H1 (cell line): ENCODE results near the gene RRBP1. TPM values are rescaled to one million over a fixed set of nuclear protein-coding genes. Genes with fewer than 3 reads are reported as not detected.

Experiments
- CTCF ChIA-PET: fragments of 300-600 bp; sonication (Branson Sonifier 250); formaldehyde crosslinking; loops from one replicate; lab custom pipeline; 2021; ENCODE audit not compliant: partially characterized antibody; lab: Charles Lee
- POLR2A ChIA-PET: fragments of 300-600 bp; sonication (Branson Sonifier 250); formaldehyde crosslinking; loops from one replicate; lab custom pipeline; 2021; ENCODE audit warnings: inconsistent platforms; ENCODE audit not compliant: partially characterized antibody; lab: Charles Lee
- DNase-seq, 2 experiments: peaks; one replicate each; pipeline versions ENCODE4 v3.0.0 to v3.0.0-alpha.2; 2010 to 2022; ENCODE audit warnings: low spot score in 2 of 2, low read depth in 1 of 2, mixed read lengths in 1 of 2
- FAIRE-seq: peaks from 2 replicates; lab custom pipeline; 2011; peaks lifted over from hg19 to GRCh38; lab: Jason Lieb, UNC
- H2AFZ ChIP-seq: 2 replicates; pipeline ENCODE4 v1.8.1; 2012; ENCODE audit warnings: low read length, inconsistent platforms
- H2AK5ac ChIP-seq: 2 replicates; pipeline ENCODE4 v1.6.1; 2013; ENCODE audit warnings: low read depth, low read length
- H2BK120ac ChIP-seq: replicated peaks from 2 replicates; pipeline ENCODE3; 2013; ENCODE audit warnings: low read depth, low read length, inconsistent platforms
- H2BK12ac ChIP-seq: 2 replicates; pipeline ENCODE4 v1.6.1; 2013; ENCODE audit warnings: low read depth, low read length
- H2BK15ac ChIP-seq: 2 replicates; pipeline ENCODE4 v1.6.1; 2013; ENCODE audit warnings: low read length
- H2BK20ac ChIP-seq: 2 replicates; pipeline ENCODE4 v1.6.1; 2013; ENCODE audit warnings: low read length
- H2BK5ac ChIP-seq: 2 replicates; pipeline ENCODE4 v1.6.1; 2013; ENCODE audit warnings: low read depth, low read length
- H3K14ac ChIP-seq: 2 replicates; pipeline ENCODE4 v1.6.1; 2013; ENCODE audit warnings: inconsistent platforms; ENCODE audit not compliant: insufficient read length
- H3K18ac ChIP-seq: 2 replicates; pipeline ENCODE4 v1.6.1; 2013; ENCODE audit warnings: low read length; ENCODE audit errors: extremely low read depth
- H3K23ac ChIP-seq: 2 replicates; pipeline ENCODE4 v1.6.1; 2013; ENCODE audit warnings: inconsistent platforms; ENCODE audit not compliant: insufficient read length
- H3K23me2 ChIP-seq: 2 replicates; pipeline ENCODE4 v1.6.1; 2013; ENCODE audit warnings: low read depth, low read length
- H3K27ac ChIP-seq: 2 replicates; pipeline ENCODE4 v1.6.1; 2011; ENCODE audit warnings: low read depth, low read length, inconsistent platforms
- H3K27me3 ChIP-seq, 4 experiments: replicated peaks in 1 of 4; 1 replicate in 1 of 4; 2 replicates in 3 of 4; pipeline versions ENCODE4 v1.6.1 to v1.8.1; 2011 to 2013; ENCODE audit warnings: low read length in 3 of 4, mild to moderate bottlenecking in 3 of 4, inconsistent platforms in 2 of 4, mixed read lengths in 2 of 4, moderate library complexity in 1 of 4; ENCODE audit not compliant: control insufficient read depth in 3 of 4, insufficient read depth in 3 of 4; ENCODE audit errors: extremely low read depth in 1 of 4
- H3K36me3 ChIP-seq, 4 experiments: 2 replicates each; pipeline versions ENCODE4 v1.6.1 to v1.8.1; 2011 to 2013; ENCODE audit warnings: mild to moderate bottlenecking in 4 of 4, low read length in 3 of 4, moderate library complexity in 2 of 4, control low read depth in 1 of 4, inconsistent platforms in 1 of 4; ENCODE audit not compliant: insufficient read depth in 4 of 4, control insufficient read depth in 2 of 4
- H3K4ac ChIP-seq: replicated peaks from 2 replicates; pipeline ENCODE3; 2013; ENCODE audit warnings: low read length, low read depth, mixed read lengths, inconsistent platforms; ENCODE audit not compliant: insufficient read length
- H3K4me1 ChIP-seq, 4 experiments: replicated peaks in 1 of 4; 1 replicate in 1 of 4; 2 replicates in 3 of 4; pipeline versions ENCODE4 v1.6.1 to v1.8.1; 2011 to 2013; ENCODE audit warnings: low read length in 3 of 4, inconsistent platforms in 2 of 4, mixed read lengths in 1 of 4; ENCODE audit not compliant: insufficient read depth in 4 of 4, control insufficient read depth in 3 of 4
- H3K4me2 ChIP-seq, 2 experiments: 2 replicates each; pipeline versions ENCODE4 v1.6.1 to v1.8.1; 2011 to 2013; ENCODE audit warnings: low read depth in 2 of 2, low read length in 2 of 2, control low read depth in 1 of 2, inconsistent platforms in 1 of 2, mild to moderate bottlenecking in 1 of 2; ENCODE audit not compliant: insufficient read depth in 1 of 2
- H3K4me3 ChIP-seq, 4 experiments: fragments of 200-600, 300-600 bp in 1 of 4; sonication (generic), shearing (Covaris generic), sonication (Bioruptor Twin) in 1 of 4; 2 replicates each; pipeline versions ENCODE4 v1.5.1 to v1.8.1; 2011 to 2016; ENCODE audit warnings: low read length in 4 of 4, low read depth in 3 of 4, control low read depth in 2 of 4, inconsistent platforms in 2 of 4, mild to moderate bottlenecking in 2 of 4, mixed read lengths in 1 of 4, moderate library complexity in 1 of 4; ENCODE audit not compliant: insufficient read depth in 2 of 4; ENCODE audit errors: extremely low read depth in 1 of 4
- H3K56ac ChIP-seq: replicated peaks from 2 replicates; pipeline ENCODE3; 2013; ENCODE audit warnings: low read depth, mild to moderate bottlenecking, mixed read lengths, low read length, inconsistent platforms; ENCODE audit not compliant: insufficient read length
- H3K79me1 ChIP-seq: 2 replicates; pipeline ENCODE4 v1.6.1; 2013; ENCODE audit warnings: low read depth, low read length, control low read depth
- H3K79me2 ChIP-seq, 2 experiments: 2 replicates each; pipeline versions ENCODE4 v1.6.1 to v1.8.1; 2012 to 2013; ENCODE audit warnings: low read length in 2 of 2, mild to moderate bottlenecking in 2 of 2, inconsistent platforms in 1 of 2; ENCODE audit not compliant: insufficient read depth in 2 of 2, control insufficient read depth in 1 of 2
- H3K9ac ChIP-seq, 4 experiments: replicated peaks in 1 of 4; 1 replicate in 1 of 4; 2 replicates in 3 of 4; pipeline versions ENCODE4 v1.6.1 to v1.8.1; 2011 to 2013; ENCODE audit warnings: low read depth in 3 of 4, low read length in 3 of 4, control low read depth in 2 of 4, mild to moderate bottlenecking in 2 of 4, moderate library complexity in 2 of 4, inconsistent platforms in 1 of 4; ENCODE audit errors: extremely low read depth in 1 of 4
- H3K9me3 ChIP-seq, 2 experiments: 2 replicates each; pipeline versions ENCODE4 v1.6.1 to v1.8.1; 2012 to 2013; ENCODE audit warnings: mild to moderate bottlenecking in 2 of 2, moderate library complexity in 2 of 2, control low read depth in 1 of 2, inconsistent platforms in 1 of 2, low read depth in 1 of 2, low read length in 1 of 2, mixed read lengths in 1 of 2; ENCODE audit not compliant: insufficient read depth in 2 of 2
- H4K20me1 ChIP-seq, 2 experiments: replicated peaks in 1 of 2; 2 replicates each; pipeline versions ENCODE3 to v1.8.1; 2011 to 2013; ENCODE audit warnings: inconsistent platforms in 2 of 2, low read length in 2 of 2, mild to moderate bottlenecking in 1 of 2; ENCODE audit not compliant: insufficient read depth in 2 of 2, control insufficient read depth in 1 of 2
- H4K5ac ChIP-seq: 2 replicates; pipeline ENCODE4 v1.6.1; 2013; ENCODE audit warnings: low read length, low read depth, mixed read lengths, inconsistent platforms; ENCODE audit not compliant: insufficient read length
- H4K8ac ChIP-seq: 2 replicates; pipeline ENCODE4 v1.8.0; 2013; ENCODE audit warnings: mild to moderate bottlenecking, moderate library complexity, low read length, inconsistent platforms; ENCODE audit not compliant: insufficient read depth; ENCODE audit errors: extremely low read depth
- H4K91ac ChIP-seq: replicated peaks from 2 replicates; pipeline ENCODE3; 2013; ENCODE audit warnings: low read length, mixed read lengths, inconsistent platforms; ENCODE audit not compliant: insufficient read length
- BACH1 ChIP-seq: IDR thresholded peaks from 2 replicates; pipeline ENCODE4 v1.6.1; 2012; ENCODE audit warnings: low read length, improper control_type of control experiment
- WGBS, 2 experiments: shearing (Covaris generic) in 1 of 2; methylation state at CpG; one replicate each; pipeline versions ENCODE4 v1.1.6 to v1.1.7; 2013 to 2015; ENCODE audit warnings: low lambda C conversion rate in 2 of 2, mixed read lengths in 2 of 2, inconsistent platforms in 1 of 2, low coverage in 1 of 2, missing lambda C conversion rate in 1 of 2; ENCODE audit not compliant: insufficient replicate concordance in 2 of 2, insufficient coverage in 1 of 2, insufficient read length in 1 of 2; ENCODE audit errors: extremely low coverage in 1 of 2, missing lambda C conversion rate in 1 of 2; 5-methylcytosine and 5-hydroxymethylcytosine counted together
- polyA plus RNA-seq, 7 experiments: library from polyadenylated mRNA; depleted of rRNA in 3 of 7; stranded (reverse) in 5 of 7; unstranded in 2 of 7; fragments of >200 nt in 5 of 7; fragments of 200-250 nt in 2 of 7; gene quantifications; 1 replicate in 5 of 7; 2 replicates in 1 of 7; 4 replicates in 1 of 7; pipeline versions ENCODE4 v1.2.1 to v1.2.3, GENCODE V29; 2011 to 2013; ENCODE audit warnings: missing spikeins in 2 of 7, mixed read lengths in 2 of 7
- total RNA-seq: library from RNA; stranded (reverse); fragmentation: NEBNext Ultra II Directional; extraction: Animal tissue kit (Norgen Biotek cat#: 25700); gene quantifications from 2 replicates; pipeline ENCODE4 v1.2.1, GENCODE V29; 2021

RRBP1 gene
- total and polyA plus RNA-seq, 2 of the 8 experiments (the other 6 are each of a cell fraction or from before 2014, with no cell fraction given), result 15.9 to 157 TPM

DNA sequence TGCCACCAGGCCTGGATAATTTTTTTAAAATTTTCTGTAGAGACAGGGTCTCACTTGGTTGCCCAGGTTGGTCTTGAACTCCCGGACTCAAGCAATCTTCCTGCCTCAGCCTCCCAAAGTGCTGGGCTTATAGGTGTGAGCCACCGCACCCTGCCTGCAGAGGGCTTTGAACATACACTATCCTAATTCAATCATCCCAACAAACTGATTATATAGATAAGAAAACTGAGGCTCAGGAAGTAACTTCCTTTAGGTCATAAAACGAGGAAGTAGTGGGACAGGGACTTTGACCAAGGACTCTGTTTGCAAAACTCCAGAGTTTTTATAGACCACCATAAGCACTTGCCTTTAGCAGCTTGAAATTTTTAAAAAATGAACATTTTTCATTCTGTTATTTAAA lies 12.7 kb upstream of the RRBP1 start:
- H3K18ac ChIP-seq, result no peak overlapping the region
- H4K20me1 ChIP-seq, result no peaks in the 10 kb centered on the region
- no peak overlapping the region for H3K27ac ChIP-seq
- H3K14ac ChIP-seq, result no peak overlapping the region
- WGBS, 2 experiments, result 85% methylated on average over 3 of the region's 3 CpGs; no CpG with 5 or more reads in 1 of the 2 experiments
- H3K23ac ChIP-seq, result no peak overlapping the region
- H3K4ac ChIP-seq, result no peak overlapping the region
- H4K8ac ChIP-seq, result no peak overlapping the region
- H2BK12ac ChIP-seq, result no peak overlapping the region
- H4K5ac ChIP-seq, result no peak overlapping the region
- no peaks in the 10 kb centered on the region for H3K79me1 ChIP-seq
- DNase-seq, result no peak
- CTCF ChIA-PET, result interaction anchor here (0.7 to 5.2 kb wide), 2 partner anchors 12 to 234 kb away, joined by 3 to 24 read pairs; partner anchors contain the start of gene RRBP1
- H3K23me2 ChIP-seq, result no peaks in the 10 kb centered on the region; the same call in 1 of the 2 replicates
- no peak overlapping the region for H3K4me2 ChIP-seq
- FAIRE-seq, result no peak
- H3K4me1 ChIP-seq, result peaks cover 0 to 5% (median 3%) of the 10 kb centered on the region in 4 experiments; a peak in 4 of 7 replicates
- H2AFZ ChIP-seq, result no peak overlapping the region
- H3K79me2 ChIP-seq, result no peaks in the 10 kb centered on the region
- no peak overlapping the region for H2BK15ac ChIP-seq
- H3K4me3 ChIP-seq, result no peak overlapping the region
- H3K9me3 ChIP-seq, result 0 out of 4 replicates have a peak, but pooled peaks cover 0 to 2% of the 10 kb centered on the region in 2 experiments
- H2BK120ac ChIP-seq, result no peak overlapping the region
- H3K27me3 ChIP-seq, result no peaks in the 10 kb centered on the region
- POLR2A ChIA-PET, result interaction anchor here (0.6 to 2.9 kb wide), 2 partner anchors 12 to 291 kb away, joined by 3 to 9 read pairs; partner anchors contain the start of gene RRBP1
- no peak overlapping the region for H2BK20ac ChIP-seq
- no peak overlapping the region for H4K91ac ChIP-seq
- no peak overlapping the region for H3K56ac ChIP-seq
- no peaks in the 10 kb centered on the region for H3K36me3 ChIP-seq
- no peak overlapping the region for H2BK5ac ChIP-seq
- no peak overlapping the region for H3K9ac ChIP-seq
- no peak overlapping the region for H2AK5ac ChIP-seq
- TF ChIP-seq BACH1, result no peak
